ENCODE data around the gene FBXO44.

FBXO44 gene

DNA sequence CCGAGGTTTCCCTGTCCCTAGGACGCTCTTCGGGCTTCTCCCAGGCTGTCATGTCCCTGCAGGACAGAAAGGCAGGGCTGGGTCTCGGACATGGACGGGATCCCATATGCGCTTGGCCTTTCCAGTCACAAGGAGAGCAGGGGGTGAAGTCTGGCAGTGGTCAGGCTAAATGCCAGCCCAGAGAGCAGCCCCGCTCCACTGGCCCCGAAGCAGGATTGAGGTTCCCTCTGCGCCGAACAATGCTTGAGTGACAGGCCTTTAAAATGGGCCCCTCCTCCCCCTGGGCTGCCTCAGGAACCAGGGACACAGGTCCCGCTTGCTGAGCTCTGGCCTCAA is 49.5 kb downstream of the FBXO44 start:
- H3K9ac ChIP-seq: no peak overlapping the region
- TF ChIP-seq CTCF (IDR thresholded peaks at IDR 0.05): no peak
- peaks cover 4% of the 10 kb centered on the region for H3K4me1 ChIP-seq
- H2AFZ ChIP-seq: no peak overlapping the region
- H3K4me2 ChIP-seq (ENCODE audit: low read length): no peak overlapping the region
- no peaks in the 10 kb centered on the region for H3K79me2 ChIP-seq
- no peaks in the 10 kb centered on the region for H3K9me3 ChIP-seq (ENCODE audit: control insufficient read depth, low read length)
- no peaks in the 10 kb centered on the region for H3K36me3 ChIP-seq (ENCODE audit: control insufficient read depth, insufficient read depth, low read length)
- no peak overlapping the region for H3K27ac ChIP-seq
- H3K27me3 ChIP-seq (ENCODE audit: control insufficient read depth, insufficient read depth, low read length): peaks cover 4% of the 10 kb centered on the region
- no peak overlapping the region for H3K4me3 ChIP-seq (ENCODE audit: low read depth, low read length)

GRCh38 chr1:11704691-11705475 is 50.2 kb downstream of the FBXO44 start:
- Histone ChIP-seq H3K36me3 (ENCODE audit: control insufficient read depth, insufficient read depth, low read length) (no peaks in the 10 kb centered on the region), H3K4me2 (ENCODE audit: low read length) (no peak overlapping the region), H3K79me2 (no peaks in the 10 kb centered on the region), H3K27me3 (ENCODE audit: control insufficient read depth, insufficient read depth, low read length) (peaks cover 4% of the 10 kb centered on the region), H2AFZ (no peak overlapping the region), H3K9ac (no peak overlapping the region), H3K9me3 (ENCODE audit: control insufficient read depth, low read length) (no peaks in the 10 kb centered on the region), H3K27ac (no peak overlapping the region), H3K4me3 (ENCODE audit: low read depth, low read length) (no peak overlapping the region), H3K4me1 (peaks cover 4% of the 10 kb centered on the region)
- no peak for TF ChIP-seq CTCF (IDR thresholded peaks at IDR 0.05)

DNA sequence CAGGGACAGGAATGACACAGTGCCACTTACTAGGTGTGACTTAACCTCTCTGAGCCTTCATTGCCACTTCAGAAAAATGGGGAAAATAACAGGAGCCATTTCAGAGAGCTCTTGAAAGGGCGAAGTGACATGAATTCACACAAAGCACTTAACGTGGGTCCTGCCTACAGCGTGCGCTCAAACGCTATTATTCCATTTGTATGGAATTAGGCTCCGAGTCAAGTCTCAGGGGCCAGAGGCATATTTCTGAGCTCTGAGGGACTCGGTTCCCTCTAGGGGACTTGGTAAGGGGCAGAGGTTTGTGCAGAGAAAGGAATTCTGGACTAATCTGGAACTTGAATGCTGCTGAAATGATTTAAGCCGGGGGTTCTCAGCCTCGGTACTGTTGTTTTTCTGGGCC is 50.9 kb downstream of the FBXO44 start:
- TF ChIP-seq CTCF (IDR thresholded peaks at IDR 0.05): no peak
- Histone ChIP-seq H3K9me3 (ENCODE audit: control insufficient read depth, low read length) (no peaks in the 10 kb centered on the region), H2AFZ (no peak overlapping the region), H3K4me2 (ENCODE audit: low read length) (no peak overlapping the region), H3K9ac (no peak overlapping the region), H3K4me3 (ENCODE audit: low read depth, low read length) (no peak overlapping the region), H3K27ac (no peak overlapping the region), H3K4me1 (peaks cover 4% of the 10 kb centered on the region), H3K36me3 (ENCODE audit: control insufficient read depth, insufficient read depth, low read length) (no peaks in the 10 kb centered on the region), H3K27me3 (ENCODE audit: control insufficient read depth, insufficient read depth, low read length) (peaks cover 4% of the 10 kb centered on the region), H3K79me2 (no peaks in the 10 kb centered on the region)

DNA sequence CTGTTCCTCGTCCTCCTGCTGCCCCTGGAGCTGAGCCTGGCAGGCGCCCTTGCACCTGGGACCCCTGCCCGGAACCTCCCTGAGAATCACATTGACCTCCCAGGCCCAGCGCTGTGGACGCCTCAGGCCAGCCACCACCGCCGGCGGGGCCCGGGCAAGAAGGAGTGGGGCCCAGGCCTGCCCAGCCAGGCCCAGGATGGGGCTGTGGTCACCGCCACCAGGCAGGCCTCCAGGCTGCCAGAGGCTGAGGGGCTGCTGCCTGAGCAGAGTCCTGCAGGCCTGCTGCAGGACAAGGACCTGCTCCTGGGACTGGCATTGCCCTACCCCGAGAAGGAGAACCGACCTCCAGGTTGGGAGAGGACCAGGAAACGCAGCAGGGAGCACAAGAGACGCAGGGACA is 51.6 kb downstream of the FBXO44 start:
- no peak overlapping the region for H3K4me3 ChIP-seq (ENCODE audit: low read depth, low read length)
- H3K4me1 ChIP-seq: peaks cover 4% of the 10 kb centered on the region
- H3K27ac ChIP-seq: no peak overlapping the region
- no peaks in the 10 kb centered on the region for H3K36me3 ChIP-seq (ENCODE audit: control insufficient read depth, insufficient read depth, low read length)
- no peak overlapping the region for H3K4me2 ChIP-seq (ENCODE audit: low read length)
- no peaks in the 10 kb centered on the region for H3K27me3 ChIP-seq (ENCODE audit: control insufficient read depth, insufficient read depth, low read length)
- no peaks in the 10 kb centered on the region for H3K9me3 ChIP-seq (ENCODE audit: control insufficient read depth, low read length)
- H3K9ac ChIP-seq: no peak overlapping the region
- H3K79me2 ChIP-seq: no peaks in the 10 kb centered on the region
- H2AFZ ChIP-seq: no peak overlapping the region
- no peak for TF ChIP-seq CTCF (IDR thresholded peaks at IDR 0.05)

All from parathyroid adenoma (tissue), 2 donors.